Endometrial microvascular endothelial cells (primary cell): Measurements from ENCODE around the gene TJAP1. TPM values are rescaled to one million over a fixed set of nuclear protein-coding genes. Genes with fewer than 3 reads are reported as not detected.

ENCODE experiments used
- in situ Hi-C: cut with HindIII; loops from 2 replicates; pipeline ENCODE4 v1.10.0; 2017; ENCODE audit warnings: low sequenced_read_pairs, low pct_unique_long_range_greater_than_20kb; ENCODE audit errors: inconsistent ontology term
- total RNA-seq: library from RNA; depleted of rRNA; stranded (reverse); fragments of >200 nt; gene quantifications from one replicate; pipeline ENCODE4 v1.2.3, GENCODE V29; 2015; ENCODE audit errors: inconsistent ontology term

The TJAP1 gene
- total RNA-seq, 1 donor from 2014 or later = 18.9 TPM

DNA sequence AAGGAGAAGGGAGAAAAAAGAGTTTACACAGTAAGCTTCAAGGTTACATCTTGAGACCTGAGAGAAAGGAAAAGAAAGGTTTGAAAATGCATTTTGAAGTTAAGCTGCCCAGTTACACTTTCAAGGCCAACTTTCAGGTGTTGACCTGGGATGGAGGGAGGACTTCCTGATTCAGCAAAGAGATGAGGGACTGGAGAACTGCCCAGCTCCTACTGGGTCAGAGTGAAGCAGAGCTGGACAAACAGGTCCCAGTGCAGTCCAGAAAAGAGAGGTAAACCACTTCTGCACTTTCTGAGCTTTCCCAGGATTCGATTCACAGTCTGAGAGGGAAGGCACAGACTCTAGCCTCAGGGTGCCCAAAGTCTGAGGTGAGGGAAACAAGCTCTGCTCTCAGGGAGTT lies 6.0 kb upstream of the TJAP1 start:
- in situ Hi-C loops = no loop called here

- in situ Hi-C loops = no loop called here
Observed at GRCh38 chr6:43472515-43472914, 4.9 kb upstream of the TJAP1 start.

GRCh38 chr6:43475516-43475915 lies 1.9 kb upstream of the TJAP1 start:
- in situ Hi-C loops = no loop called here

- in situ Hi-C loops = no loop called here
Observed at GRCh38 chr6:43476746-43477145, 624 bp upstream of the TJAP1 start.

DNA sequence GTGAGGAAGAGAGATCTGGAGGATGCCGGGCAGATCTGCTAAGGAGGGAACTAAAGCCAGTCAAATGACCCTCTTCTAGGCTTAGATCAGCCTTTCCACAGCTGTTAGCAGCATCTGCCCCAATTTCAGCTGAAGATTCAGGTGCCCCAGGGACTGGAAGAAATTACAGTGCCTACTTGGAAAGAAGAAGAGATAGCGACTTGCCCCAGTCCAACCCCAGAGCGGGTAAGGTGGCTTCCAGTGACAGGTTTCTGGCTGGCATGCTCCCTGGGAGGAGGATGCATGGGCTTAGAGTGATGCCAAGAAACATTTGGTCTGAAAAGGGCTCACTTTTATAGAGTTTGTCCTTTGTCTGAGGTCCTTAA lies 620 bp downstream of the TJAP1 start:
- in situ Hi-C loops = no loop called here

- in situ Hi-C loops = no loop called here
Observed at GRCh38 chr6:43481075-43481474, 3.7 kb downstream of the TJAP1 start.

DNA sequence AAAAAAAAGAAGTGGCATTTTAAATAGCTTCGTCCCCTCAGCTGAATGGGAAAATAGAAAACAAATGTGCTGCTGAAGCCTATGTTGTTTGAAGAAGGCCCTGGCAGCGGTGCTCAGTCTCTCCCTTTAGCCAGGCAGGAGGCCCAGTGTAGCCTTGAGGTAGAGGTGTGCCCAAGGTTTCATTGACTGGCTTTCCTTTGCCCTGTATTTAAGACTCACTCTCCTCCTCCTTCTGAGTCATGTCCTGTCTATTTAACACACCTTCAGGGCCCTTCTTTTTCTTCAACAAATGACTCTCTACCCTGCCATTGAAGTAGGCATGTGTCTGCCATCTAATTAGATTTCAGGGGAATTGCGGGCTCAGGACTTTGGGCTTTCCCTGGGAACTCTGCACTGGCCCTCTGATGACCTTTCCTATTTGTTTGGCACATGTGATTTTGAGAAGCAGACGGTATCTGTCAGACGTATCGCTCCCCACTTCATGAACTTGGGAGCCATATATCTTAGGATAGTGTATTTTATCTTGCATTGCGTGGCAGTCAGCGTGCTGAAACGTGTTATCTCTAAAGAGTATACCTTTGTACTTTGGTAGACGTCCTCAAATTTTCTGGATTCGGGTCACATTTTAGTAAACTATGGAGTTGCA lies 4.3 kb downstream of the TJAP1 start:
- in situ Hi-C loops = no loop called here

GRCh38 chr6:43488667-43489276 lies 11.4 kb downstream of the TJAP1 start:
- in situ Hi-C loops = no loop called here

- in situ Hi-C loops = no loop called here
Observed at GRCh38 chr6:43489277-43490072, 12.1 kb downstream of the TJAP1 start.

DNA sequence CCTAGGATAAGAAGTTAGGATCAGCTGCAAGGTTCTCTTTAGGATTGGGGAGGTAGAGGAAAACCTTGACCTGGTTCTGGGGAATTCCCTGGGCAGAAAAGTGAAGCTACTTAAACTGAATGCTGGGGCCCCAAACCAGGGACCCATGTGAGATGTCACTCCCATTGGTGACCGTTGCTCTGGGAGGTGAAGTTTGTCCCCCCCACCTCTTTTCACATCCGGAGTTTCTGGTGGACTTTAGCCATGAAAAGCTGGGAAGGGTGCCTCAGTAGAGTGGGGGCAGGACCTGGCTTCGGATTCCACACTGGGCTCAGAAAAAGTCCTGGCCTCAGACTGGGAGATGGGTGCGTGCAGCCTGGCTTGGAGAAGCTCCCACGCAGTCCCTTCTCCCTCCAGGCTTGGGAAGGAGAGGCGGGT lies 13.2 kb downstream of the TJAP1 start:
- in situ Hi-C loops = no loop called here

- in situ Hi-C loops = no loop called here
Observed at GRCh38 chr6:43491750-43492661, 14.6 kb downstream of the TJAP1 start.

- in situ Hi-C loops = no loop called here
Observed at GRCh38 chr6:43492673-43493072, 15.3 kb downstream of the TJAP1 start.

- in situ Hi-C loops = no loop called here
Observed at GRCh38 chr6:43493230-43493629, 15.9 kb downstream of the TJAP1 start.

GRCh38 chr6:43493833-43494232 lies 16.5 kb downstream of the TJAP1 start:
- in situ Hi-C loops = no loop called here

DNA sequence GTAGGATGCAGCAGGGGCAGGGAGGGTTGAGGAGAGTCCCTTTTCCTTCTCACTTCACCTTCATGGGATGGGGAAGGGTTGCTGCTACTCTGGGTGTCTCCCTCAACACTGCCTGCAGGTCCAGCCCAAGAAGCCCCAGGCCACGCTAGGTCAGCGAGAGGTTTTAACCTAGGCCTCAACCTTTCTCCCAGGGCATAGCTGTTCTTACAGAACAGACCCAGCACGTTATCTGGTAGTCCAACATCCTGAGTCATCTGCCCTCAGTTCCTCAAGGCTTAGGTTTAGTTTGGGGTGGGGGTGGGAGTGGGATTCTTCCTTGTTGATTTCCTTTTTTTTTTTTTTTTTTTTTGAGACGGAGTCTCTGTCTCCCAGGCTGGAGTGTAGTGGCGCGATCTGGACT lies 17.0 kb downstream of the TJAP1 start:
- in situ Hi-C loops = no loop called here

DNA sequence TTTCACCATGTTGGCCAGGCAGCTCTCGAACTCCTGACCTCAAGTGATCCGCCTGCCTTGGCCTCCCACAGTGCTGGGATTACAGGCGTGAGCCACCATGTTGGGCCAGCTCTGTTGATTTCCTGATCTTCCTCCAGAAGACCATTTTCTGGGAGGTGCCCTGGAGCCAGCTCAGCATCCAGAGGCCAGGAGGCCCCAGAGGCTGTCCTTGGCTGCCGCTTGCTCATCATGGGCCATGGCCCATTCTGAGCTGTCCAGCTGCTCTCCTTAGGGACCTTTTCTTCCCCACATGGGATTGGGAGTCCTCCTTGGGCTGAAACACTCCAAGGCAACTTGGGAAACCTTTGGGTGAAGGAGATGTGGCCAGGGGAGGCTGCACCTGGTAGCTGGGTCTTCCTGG lies 17.4 kb downstream of the TJAP1 start:
- in situ Hi-C loops = no loop called here

DNA sequence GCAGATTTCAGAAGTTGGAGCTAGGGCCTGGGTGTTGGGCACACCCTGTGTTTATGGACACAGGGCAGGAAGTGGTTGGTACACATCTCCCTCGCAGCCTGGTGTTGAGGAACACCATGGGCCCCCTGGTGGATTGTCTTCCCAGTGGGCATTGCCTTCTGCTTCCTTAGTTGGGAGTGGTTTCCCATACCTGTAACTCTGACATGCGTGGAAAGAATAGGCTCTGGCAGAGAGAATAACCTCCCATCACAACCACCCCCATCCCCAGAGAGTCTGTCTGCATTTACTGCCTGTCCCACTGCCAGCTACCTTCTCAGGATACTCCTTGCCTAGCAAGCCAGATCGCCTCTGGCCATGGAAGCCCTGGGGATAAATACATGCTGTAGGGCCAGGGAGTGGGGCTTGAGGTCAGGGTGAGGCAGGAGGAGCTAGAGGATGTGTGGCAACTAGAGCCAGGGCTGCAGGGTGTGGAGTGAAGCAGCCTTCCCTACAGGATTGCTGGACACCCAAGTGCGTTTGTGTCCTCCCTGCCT lies 18.1 kb downstream of the TJAP1 start:
- in situ Hi-C loops = no loop called here

DNA sequence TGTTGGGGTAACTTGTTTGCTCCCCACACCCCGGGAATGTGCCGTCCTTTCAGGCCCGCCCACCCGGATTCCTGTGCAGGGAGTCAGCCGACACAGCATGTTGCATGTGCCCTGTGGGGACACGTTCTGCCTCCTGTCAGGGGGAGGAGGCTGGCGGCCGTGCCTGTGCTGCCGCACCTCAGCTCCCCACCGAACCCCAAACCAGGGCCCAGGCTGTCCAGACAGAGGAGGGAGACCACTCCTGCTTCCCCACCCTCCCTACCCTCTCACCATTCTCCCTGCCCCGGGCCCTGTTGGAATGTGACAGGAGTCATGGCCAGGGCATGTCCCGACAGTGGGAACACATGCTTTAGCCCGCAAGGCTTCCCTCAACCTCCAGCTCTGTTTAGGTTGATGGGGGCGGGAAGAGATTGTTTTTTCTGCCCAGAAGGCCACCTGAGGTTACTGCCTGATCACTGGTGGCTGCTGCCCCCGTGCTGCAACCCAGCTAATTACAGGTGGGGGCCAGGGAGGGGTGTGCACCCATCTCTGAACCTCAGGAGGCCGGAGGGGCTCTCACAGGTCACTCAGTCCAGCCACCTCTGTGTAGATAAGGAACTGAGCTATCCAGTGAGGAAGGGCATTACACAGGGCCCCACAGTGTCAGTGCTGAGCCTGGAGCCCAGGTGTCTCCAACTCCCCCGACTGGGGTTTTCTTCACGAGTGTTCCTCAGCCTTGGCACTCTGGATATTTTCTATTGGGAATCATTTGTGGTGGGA lies 19.2 kb downstream of the TJAP1 start:
- in situ Hi-C loops = no loop called here

GRCh38 chr6:43497129-43497396 lies 19.7 kb downstream of the TJAP1 start:
- in situ Hi-C loops = no loop called here
